Esophagus muscularis mucosa (tissue), 4 donors: ENCODE data around the gene AK4. TPM values are rescaled to one million over a fixed set of nuclear protein-coding genes. Genes with fewer than 3 reads are reported as not detected.
"Not testable (repeated sequence)": the region's sequence is repeated elsewhere in the genome, so short reads cannot be mapped to it uniquely, and the experiment has no call there.

Experiments
- DNase-seq: peaks from one replicate; pipeline ENCODE4 v3.0.0-alpha.2; 2017; ENCODE audit errors: extremely low spot score
- H3K27ac ChIP-seq, 4 donors: fragments of 200-600 bp; sonication (generic); replicated peaks in 1 of 4; 1 replicate in 3 of 4; 2 replicates in 1 of 4; pipeline ENCODE4 v1.5.1; 2016 to 2019; ENCODE audit warnings: mild to moderate bottlenecking in 1 of 4
- H3K27me3 ChIP-seq, 4 donors: fragments of 200-600 bp; sonication (generic); one replicate each; pipeline versions ENCODE4 v1.5.1 to v1.6.0; 2016 to 2019
- H3K36me3 ChIP-seq, 4 donors: fragments of 200-600 bp; sonication (generic); one replicate each; pipeline ENCODE4 v1.5.1; 2016 to 2019
- H3K4me1 ChIP-seq, 4 donors: fragments of 200-600 bp; sonication (generic); one replicate each; pipeline ENCODE4 v1.5.1; 2016 to 2019
- H3K4me3 ChIP-seq, 4 donors: fragments of 200-600 bp; sonication (generic); 1 replicate in 2 of 4; 2 replicates in 2 of 4; pipeline ENCODE4 v1.5.1; 2016 to 2019; ENCODE audit warnings: mild to moderate bottlenecking in 4 of 4, moderate library complexity in 1 of 4
- H3K9me3 ChIP-seq, 4 donors: fragments of 200-600 bp; sonication (generic); 1 replicate in 3 of 4; 2 replicates in 1 of 4; pipeline ENCODE4 v1.5.1; 2016 to 2019
- CTCF ChIP-seq, 3 experiments: fragments of 200-600 bp in 2 of 3; fragments of 450-650 bp in 1 of 3; sonication (generic) in 2 of 3; IDR thresholded peaks; one replicate each; pipeline ENCODE4 v1.5.1; 2017 to 2019; ENCODE audit warnings: antibody characterized with exemption in 3 of 3, mild to moderate bottlenecking in 2 of 3, moderate library complexity in 1 of 3
- EP300 ChIP-seq: sonication (generic); formaldehyde crosslinking; IDR thresholded peaks from one replicate; pipeline ENCODE4 v1.6.1; 2017; ENCODE audit warnings: antibody characterized with exemption
- POLR2A ChIP-seq: fragments of 450-650 bp; IDR thresholded peaks from one replicate; pipeline ENCODE4 v1.6.1; 2017; ENCODE audit warnings: antibody characterized with exemption, moderate library complexity, mild to moderate bottlenecking, low read depth
- POLR2AphosphoS5 ChIP-seq, 2 donors: sonication (generic); formaldehyde crosslinking; IDR thresholded peaks; one replicate each; pipeline ENCODE4 v1.6.1; 2017; ENCODE audit warnings: antibody characterized with exemption in 2 of 2
- WGBS: methylation state at CpG from one replicate; pipeline ENCODE4 v1.1.5; 2018; 5-methylcytosine and 5-hydroxymethylcytosine counted together
- intact Hi-C: fragments of 100-400 bp; cut with DNase I; formaldehyde crosslinking; loops from one replicate; pipeline ENCODE4 v1.15.1; 2023
- total RNA-seq, 4 donors: library from RNA; depleted of rRNA; stranded (reverse); fragments of >200 nt; gene quantifications; one replicate each; pipeline versions ENCODE4 v1.1.0 to v1.2.1, GENCODE V29; 2016

Gene AK4
- total RNA-seq, 4 donors from 2014 or later, result 41.1 to 66.0 (median 51.2) TPM

DNA sequence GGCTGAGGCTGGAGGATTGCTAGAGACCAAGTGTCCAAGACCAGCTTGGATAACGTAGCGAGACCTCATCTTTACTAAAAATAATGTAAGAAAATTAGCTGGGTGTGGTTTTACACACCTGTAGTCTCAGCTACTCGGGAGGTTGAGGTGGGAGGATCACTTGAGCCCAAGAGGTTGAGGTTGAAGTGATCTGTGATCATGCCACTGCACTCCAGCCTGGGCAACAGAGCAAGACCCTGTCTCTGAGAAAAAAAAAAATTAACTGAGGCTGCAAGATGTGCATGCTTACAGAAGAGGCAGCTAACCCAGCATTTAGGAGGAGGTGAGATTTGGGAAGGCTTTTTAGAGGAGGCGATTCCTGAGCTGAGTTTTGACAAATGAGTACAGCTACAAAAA lies 9.5 kb downstream of the AK4 start:
- no peaks in the 10 kb centered on the region for H3K27me3 ChIP-seq
- H3K27ac ChIP-seq, result no peak overlapping the region
- no peak overlapping the region for H3K4me3 ChIP-seq
- WGBS, result 95% methylated on average over 4 of the region's 4 CpGs
- H3K9me3 ChIP-seq, result no peaks in the 10 kb centered on the region
- no peak for DNase-seq
- H3K36me3 ChIP-seq, result no peaks in the 10 kb centered on the region
- TF ChIP-seq CTCF (IDR thresholded peaks at IDR 0.05), result no peak
- no peak for TF ChIP-seq EP300
- no peak for TF ChIP-seq POLR2A
- TF ChIP-seq POLR2AphosphoS5 (IDR thresholded peaks at IDR 0.05), result no peak
- peaks cover 9 to 62% (median 38%) of the 10 kb centered on the region in 4 donors for H3K4me1 ChIP-seq
- intact Hi-C loops, result no loop called here

- peaks cover 14 to 57% (median 40%) of the 10 kb centered on the region in 4 donors for H3K4me1 ChIP-seq
- 95% methylated on average over 4 of the region's 4 CpGs for WGBS
- H3K27ac ChIP-seq, H3K27me3 ChIP-seq, DNase-seq, H3K36me3 ChIP-seq, intact Hi-C loops, H3K4me3 ChIP-seq, H3K9me3 ChIP-seq: not testable (repeated sequence)
Measured at GRCh38 chr1:65159291-65159688, 11.3 kb downstream of the AK4 start.

DNA sequence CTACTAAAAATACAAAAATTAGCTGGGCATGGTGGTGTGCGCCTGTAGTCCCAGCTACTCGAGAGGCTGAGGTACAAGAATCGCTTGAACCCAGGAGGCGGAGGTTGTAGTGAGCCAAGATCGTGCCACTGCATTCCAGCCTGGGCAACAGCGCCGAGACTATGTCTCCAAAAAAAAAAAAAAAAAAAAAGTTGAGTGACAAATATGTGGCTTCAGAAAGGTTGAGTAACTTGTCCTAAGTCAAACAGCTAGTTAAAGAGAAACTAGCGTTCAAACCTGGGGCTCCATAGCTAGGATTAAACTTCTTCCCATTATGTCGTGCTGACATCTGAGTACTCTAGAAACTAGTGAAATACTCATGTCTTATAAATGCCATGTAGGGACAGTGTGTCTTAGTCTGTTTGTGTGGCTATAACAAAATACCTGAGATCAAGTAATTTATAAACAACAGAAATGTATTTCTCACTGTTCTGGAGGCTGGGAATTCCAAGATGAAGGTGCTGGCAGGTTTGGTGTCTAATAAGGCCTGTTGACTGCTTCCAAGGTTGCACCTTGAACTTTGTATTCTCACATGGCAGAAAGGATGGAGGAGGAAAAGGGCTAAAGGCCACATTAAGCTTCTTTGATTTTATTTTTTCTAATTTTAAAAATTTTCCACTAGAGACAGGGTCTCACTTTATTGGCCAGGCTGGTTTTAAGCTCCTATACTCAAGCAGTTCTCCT lies 12.0 kb downstream of the AK4 start:
- H3K4me3 ChIP-seq, result no peak overlapping the region
- no peak for DNase-seq
- H3K36me3 ChIP-seq, result no peaks in the 10 kb centered on the region
- H3K4me1 ChIP-seq, result peaks cover 17 to 62% (median 42%) of the 10 kb centered on the region in 4 donors
- H3K27ac ChIP-seq, result no peak overlapping the region
- WGBS, result 96% methylated on average over 9 of the region's 9 CpGs
- no peaks in the 10 kb centered on the region for H3K9me3 ChIP-seq
- TF ChIP-seq POLR2A (no peak), EP300 (no peak), POLR2AphosphoS5 (IDR thresholded peaks at IDR 0.05) (no peak), CTCF (IDR thresholded peaks at IDR 0.05) (no peak)
- intact Hi-C loops, result no loop called here
- no peaks in the 10 kb centered on the region for H3K27me3 ChIP-seq

DNA sequence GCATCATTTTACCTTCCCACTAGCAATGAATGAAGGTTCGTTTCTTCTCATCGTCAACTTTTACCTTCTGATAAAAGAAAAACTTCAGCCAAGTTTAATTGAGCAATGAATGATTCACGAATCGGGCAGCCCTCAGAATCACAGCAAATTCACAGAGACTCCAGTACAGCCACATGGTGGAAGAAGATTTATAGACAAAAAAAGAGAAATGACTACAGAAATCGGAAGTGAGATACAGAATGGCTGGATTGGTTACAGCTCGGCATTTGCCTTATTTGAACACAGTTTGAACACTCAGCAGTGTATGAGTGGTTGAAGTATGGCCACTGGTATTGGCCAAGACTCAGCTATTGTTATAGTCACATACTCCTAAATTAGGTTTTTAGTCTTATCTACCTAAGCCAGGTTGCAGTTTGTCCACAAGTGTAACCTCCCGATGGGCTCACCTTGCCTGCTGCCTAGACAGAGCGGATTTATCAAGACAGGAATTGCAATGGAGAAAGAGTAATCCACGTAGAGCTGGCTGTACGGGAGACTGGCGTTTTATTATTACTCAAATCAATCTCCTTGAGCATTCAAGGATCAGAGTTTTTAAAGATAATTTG lies 15.3 kb downstream of the AK4 start:
- H3K27ac ChIP-seq, result no peak overlapping the region
- H3K4me3 ChIP-seq, result no peak overlapping the region

GRCh38 chr1:65164101-65164500 lies 16.1 kb downstream of the AK4 start:
- H3K27ac ChIP-seq, H3K9me3 ChIP-seq, H3K36me3 ChIP-seq, H3K27me3 ChIP-seq, H3K4me3 ChIP-seq, DNase-seq, intact Hi-C loops: not testable (repeated sequence)
- 88% methylated on average over 3 of the region's 3 CpGs for WGBS
- H3K4me1 ChIP-seq, result peaks cover 31 to 67% (median 56%) of the 10 kb centered on the region in 4 donors

More for the DNA sequence above, 15.3 kb downstream of the AK4 start:
- no peaks in the 10 kb centered on the region for H3K27me3 ChIP-seq
- WGBS, result 93% methylated on average over 11 of the region's 11 CpGs
- H3K4me1 ChIP-seq, result peaks cover 28 to 68% (median 56%) of the 10 kb centered on the region in 4 donors
- no peaks in the 10 kb centered on the region for H3K36me3 ChIP-seq
- TF ChIP-seq CTCF (IDR thresholded peaks at IDR 0.05), result no peak
- no peak for TF ChIP-seq EP300
- no peak for TF ChIP-seq POLR2A
- no peak for TF ChIP-seq POLR2AphosphoS5 (IDR thresholded peaks at IDR 0.05)
- H3K9me3 ChIP-seq, result no peaks in the 10 kb centered on the region
- intact Hi-C loops, result no loop called here
- no peak for DNase-seq
